ENCODE measurements around the gene NR1D2.
"Not testable (repeated sequence)": the region's sequence is repeated elsewhere in the genome, so short reads cannot be mapped to it uniquely, and the experiment has no call there.

NR1D2 gene

GRCh38 chr3:23944861-23945662 is at the start of gene NR1D2:
NR1D2 (plus strand) TSS chr3:23945286; CDS start chr3:23945579, 293 bp downstream.
- H3K9me3 ChIP-seq (ENCODE audit: low read depth, low read length) = no peaks in the 10 kb centered on the region
- DNase-seq (ENCODE audit: low read depth, low spot score) = no peak
- H3K36me3 ChIP-seq (ENCODE audit: insufficient read depth, low read length) = no peaks in the 10 kb centered on the region
- no peak within 1 kb of the TSS for H3K27ac ChIP-seq
- H3K9ac ChIP-seq (ENCODE audit: insufficient read length) = peak within 1 kb of the TSS; percentile 70
- 0 out of 2 replicates have a peak, but pooled peaks have one; percentile 13 for TF ChIP-seq POLR2AphosphoS5 (IDR thresholded peaks at IDR 0.05; ENCODE audit: borderline replicate concordance, low read depth, low read length)
- TF ChIP-seq EZH2 (IDR thresholded peaks at IDR 0.05) = no peak
- H3K4me3 ChIP-seq = peak within 1 kb of the TSS; percentile 81

DNA sequence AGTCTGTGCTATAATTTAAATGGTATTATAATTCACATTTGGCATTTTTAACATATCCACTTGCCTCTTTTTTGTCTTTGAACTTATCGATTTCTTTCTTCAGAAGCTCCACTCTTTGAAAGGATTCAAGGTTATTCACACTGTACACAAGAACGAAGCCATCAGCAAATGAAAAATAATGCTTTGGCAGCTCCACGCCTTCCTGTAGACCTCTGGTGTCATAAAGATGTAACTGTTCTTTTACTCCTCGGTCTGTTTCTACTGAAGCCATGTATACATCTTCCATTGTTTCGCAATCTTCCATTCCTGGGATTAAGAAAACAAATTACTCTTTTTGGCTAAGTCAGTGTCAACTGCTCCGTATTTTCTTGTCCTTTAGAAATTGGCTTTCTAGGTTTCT is 44.3 kb upstream of the NR1D2 start:
- H3K9me3 ChIP-seq (ENCODE audit: low read depth, low read length) = no peaks in the 10 kb centered on the region
- H3K27ac ChIP-seq = no peak overlapping the region
- no peak overlapping the region for H3K4me3 ChIP-seq
- no peak overlapping the region for H3K9ac ChIP-seq (ENCODE audit: insufficient read length)
- H3K36me3 ChIP-seq (ENCODE audit: insufficient read depth, low read length) = peaks cover 32% of the 10 kb centered on the region
- DNase-seq (ENCODE audit: low read depth, low spot score) = no peak
- no peak for TF ChIP-seq FOXP2 (optimal IDR thresholded peaks at IDR 0.05; ENCODE audit: control extremely low read depth, extremely low read length, insufficient read depth)

GRCh38 chr3:23904545-23904944 is 40.5 kb upstream of the NR1D2 start:
- Histone ChIP-seq H3K36me3 (ENCODE audit: insufficient read depth, low read length) (peaks cover 11% of the 10 kb centered on the region; the same call in 1 of the 2 replicates), H3K4me3 (no peak overlapping the region), H3K27ac (no peak overlapping the region), H3K9ac (ENCODE audit: insufficient read length) (no peak overlapping the region), H3K9me3 (ENCODE audit: low read depth, low read length) (no peaks in the 10 kb centered on the region)
- TF ChIP-seq EZH2 (IDR thresholded peaks at IDR 0.05) (no peak), POLR2AphosphoS5 (IDR thresholded peaks at IDR 0.05; ENCODE audit: borderline replicate concordance, low read depth, low read length) (no peak), FOXP2 (optimal IDR thresholded peaks at IDR 0.05; ENCODE audit: control extremely low read depth, extremely low read length, insufficient read depth) (no peak)
- no peak for DNase-seq (ENCODE audit: low read depth, low spot score)

DNA sequence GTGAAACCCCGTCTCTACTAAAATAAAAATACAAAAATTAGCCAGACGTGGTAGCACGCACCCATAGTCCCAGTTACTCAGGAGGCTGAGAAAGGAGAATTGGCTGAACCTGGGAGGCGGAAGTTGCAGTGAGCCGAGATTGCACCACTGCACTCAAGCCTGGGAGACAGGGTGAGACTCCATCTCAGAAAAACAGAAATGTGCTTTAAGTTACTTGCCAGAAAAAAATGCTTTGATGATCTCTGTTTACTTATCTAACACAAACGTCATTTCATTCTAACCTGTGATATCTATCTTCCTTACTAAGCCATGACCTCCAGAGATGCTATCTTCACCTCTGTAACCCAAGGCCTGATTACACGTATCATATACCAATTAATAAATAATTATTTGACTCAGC is 35.7 kb upstream of the NR1D2 start:
- no peak for DNase-seq (ENCODE audit: low read depth, low spot score)
- H3K36me3 ChIP-seq (ENCODE audit: insufficient read depth, low read length) = peaks cover 6% of the 10 kb centered on the region; the same call in 1 of the 2 replicates
- no peak overlapping the region for H3K27ac ChIP-seq
- no peak overlapping the region for H3K9ac ChIP-seq (ENCODE audit: insufficient read length)
- TF ChIP-seq FOXP2 (optimal IDR thresholded peaks at IDR 0.05; ENCODE audit: control extremely low read depth, extremely low read length, insufficient read depth) = no peak
- TF ChIP-seq POLR2AphosphoS5 (IDR thresholded peaks at IDR 0.05; ENCODE audit: borderline replicate concordance, low read depth, low read length) = no peak
- TF ChIP-seq EZH2 (IDR thresholded peaks at IDR 0.05) = no peak
- H3K4me3 ChIP-seq = no peak overlapping the region
- H3K9me3 ChIP-seq (ENCODE audit: low read depth, low read length) = no peaks in the 10 kb centered on the region

DNA sequence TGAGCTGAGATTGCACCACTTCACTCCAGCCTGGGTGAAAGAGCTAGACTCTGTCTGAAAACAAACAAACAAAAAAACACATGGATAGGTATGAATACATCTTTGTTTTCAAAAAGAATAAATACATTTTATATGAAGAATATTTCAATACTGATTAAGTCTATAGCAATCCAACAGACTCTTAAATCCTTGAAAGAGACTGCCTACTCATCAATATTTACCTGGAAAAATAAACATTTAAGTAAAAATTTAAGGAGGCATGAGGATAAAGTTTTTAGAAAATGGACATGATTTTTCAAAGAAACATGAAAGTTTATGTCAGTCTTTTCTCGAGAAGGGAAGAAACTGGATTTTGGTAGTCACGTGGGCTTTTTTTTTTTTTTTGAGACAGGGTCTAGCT is 33.7 kb upstream of the NR1D2 start:
- Histone ChIP-seq H3K36me3 (ENCODE audit: insufficient read depth, low read length) (peaks cover 5% of the 10 kb centered on the region; the same call in 1 of the 2 replicates), H3K4me3 (no peak overlapping the region), H3K27ac (no peak overlapping the region), H3K9me3 (ENCODE audit: low read depth, low read length) (no peaks in the 10 kb centered on the region), H3K9ac (ENCODE audit: insufficient read length) (no peak overlapping the region)
- DNase-seq (ENCODE audit: low read depth, low spot score) = no peak
- TF ChIP-seq FOXP2 (optimal IDR thresholded peaks at IDR 0.05; ENCODE audit: control extremely low read depth, extremely low read length, insufficient read depth) (no peak), EZH2 (IDR thresholded peaks at IDR 0.05) (no peak), POLR2AphosphoS5 (IDR thresholded peaks at IDR 0.05; ENCODE audit: borderline replicate concordance, low read depth, low read length) (no peak)

DNA sequence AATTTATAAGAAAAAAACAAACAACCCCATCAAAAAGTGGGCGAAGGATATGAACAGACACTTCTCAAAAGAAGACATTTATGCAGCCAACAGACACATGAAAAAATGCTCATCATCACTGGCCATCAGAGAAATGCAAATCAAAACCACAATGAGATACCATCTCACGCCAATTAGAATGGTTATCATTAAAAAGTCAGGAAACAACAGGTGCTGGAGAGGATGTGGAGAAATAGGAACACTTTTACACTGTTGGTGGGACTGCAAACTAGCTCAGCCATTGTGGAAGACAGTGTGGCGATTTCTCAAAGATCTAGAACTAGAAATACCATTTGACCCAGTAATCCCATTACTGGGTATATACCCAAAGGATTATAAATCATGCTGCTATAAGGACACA is 32.8 kb upstream of the NR1D2 start:
- not testable (repeated sequence) for H3K9ac ChIP-seq (ENCODE audit: insufficient read length); DNase-seq (ENCODE audit: low read depth, low spot score); H3K27ac ChIP-seq; H3K36me3 ChIP-seq (ENCODE audit: insufficient read depth, low read length); H3K4me3 ChIP-seq; H3K9me3 ChIP-seq (ENCODE audit: low read depth, low read length)

GRCh38 chr3:23913182-23913581 is 31.9 kb upstream of the NR1D2 start:
- TF ChIP-seq POLR2AphosphoS5 (IDR thresholded peaks at IDR 0.05; ENCODE audit: borderline replicate concordance, low read depth, low read length) (no peak), EZH2 (IDR thresholded peaks at IDR 0.05) (no peak), FOXP2 (optimal IDR thresholded peaks at IDR 0.05; ENCODE audit: control extremely low read depth, extremely low read length, insufficient read depth) (no peak)
- Histone ChIP-seq H3K9ac (ENCODE audit: insufficient read length) (no peak overlapping the region), H3K36me3 (ENCODE audit: insufficient read depth, low read length) (peaks cover 10% of the 10 kb centered on the region), H3K9me3 (ENCODE audit: low read depth, low read length) (no peaks in the 10 kb centered on the region), H3K27ac (no peak overlapping the region), H3K4me3 (no peak overlapping the region)
- DNase-seq (ENCODE audit: low read depth, low spot score) = no peak

DNA sequence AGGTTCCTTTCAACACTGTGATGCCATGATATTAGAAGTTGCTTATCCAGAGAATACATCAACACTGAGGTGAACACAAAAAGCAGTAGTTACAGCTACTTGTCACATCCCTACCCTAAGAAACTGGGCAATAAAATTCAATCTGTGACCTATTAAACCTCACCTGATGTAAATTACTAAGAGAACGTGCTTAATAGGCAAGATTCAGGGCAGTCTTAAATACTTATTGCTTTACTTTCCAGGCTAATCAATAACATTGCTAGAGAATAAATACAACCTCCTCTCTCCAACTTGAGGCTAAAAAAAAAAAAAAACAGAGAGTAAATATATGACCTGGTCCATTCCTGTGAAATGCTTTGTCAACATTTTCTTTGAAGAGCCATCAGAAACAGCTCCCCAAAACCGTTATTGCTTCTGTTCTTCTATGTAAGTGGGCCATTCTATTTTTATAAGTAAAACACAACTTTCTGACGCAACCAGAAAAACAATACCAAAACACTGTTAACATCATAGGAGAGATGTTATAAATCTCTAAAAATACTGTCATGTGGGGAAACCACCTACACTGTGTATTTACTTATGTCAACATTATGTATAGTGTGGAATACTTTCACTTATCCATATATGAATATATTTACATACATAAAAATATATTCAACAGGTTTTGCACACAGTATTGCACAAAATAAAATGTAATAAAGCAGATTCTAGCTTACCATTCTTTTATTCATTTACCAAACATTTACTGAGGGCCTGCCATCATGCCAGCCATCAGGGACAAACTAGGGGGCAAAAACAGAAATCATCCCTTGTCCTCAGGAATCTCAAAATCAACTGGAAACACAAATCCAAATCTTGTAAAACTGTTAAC is 31.0 kb upstream of the NR1D2 start:
- H3K9me3 ChIP-seq (ENCODE audit: low read depth, low read length) = no peaks in the 10 kb centered on the region
- H3K9ac ChIP-seq (ENCODE audit: insufficient read length) = no peak overlapping the region
- TF ChIP-seq EZH2 (IDR thresholded peaks at IDR 0.05) (no peak), POLR2AphosphoS5 (IDR thresholded peaks at IDR 0.05; ENCODE audit: borderline replicate concordance, low read depth, low read length) (no peak), FOXP2 (optimal IDR thresholded peaks at IDR 0.05; ENCODE audit: control extremely low read depth, extremely low read length, insufficient read depth) (no peak)
- DNase-seq (ENCODE audit: low read depth, low spot score) = no peak
- peaks cover 20% of the 10 kb centered on the region for H3K36me3 ChIP-seq (ENCODE audit: insufficient read depth, low read length)
- no peak overlapping the region for H3K27ac ChIP-seq
- peak overlapping the region; percentile 90; the same call in 1 of the 2 replicates for H3K4me3 ChIP-seq

All from SK-N-MC (cell line).